HG02588 (cell line): ENCODE measurements around the gene MCTP1.
"Not testable (repeated sequence)": the region's sequence is repeated elsewhere in the genome, so short reads cannot be mapped to it uniquely, and the experiment has no call there.

Experiments used
- ATAC-seq: cut with Tn5 transposase; IDR thresholded peaks from one replicate; pipeline ENCODE4 v1.9.1; 2021; ENCODE audit warnings: mild to moderate bottlenecking, moderate library complexity; ENCODE audit not compliant: unreplicated experiment

The MCTP1 gene

GRCh38 chr5:95256446-95256845, 28.4 kb downstream of the MCTP1 start:
- ATAC-seq = no peak

GRCh38 chr5:95252801-95253200, 32.1 kb downstream of the MCTP1 start:
- no peak for ATAC-seq

GRCh38 chr5:95251185-95251584, 33.7 kb downstream of the MCTP1 start:
- no peak for ATAC-seq

- no peak for ATAC-seq
Observed at GRCh38 chr5:95244479-95244878, 40.4 kb downstream of the MCTP1 start.

- peak; percentile 96 for ATAC-seq
Observed at GRCh38 chr5:95241635-95242034, 43.3 kb downstream of the MCTP1 start.

GRCh38 chr5:95241161-95241560, 43.7 kb downstream of the MCTP1 start:
- ATAC-seq = no peak

GRCh38 chr5:95238560-95239325, 46.2 kb downstream of the MCTP1 start:
- no peak for ATAC-seq

GRCh38 chr5:95237324-95237723, 47.6 kb downstream of the MCTP1 start:
- ATAC-seq = no peak

GRCh38 chr5:95235439-95235982, 49.4 kb downstream of the MCTP1 start:
- no peak for ATAC-seq

GRCh38 chr5:95229646-95230045, 55.2 kb downstream of the MCTP1 start:
- ATAC-seq = no peak

- no peak for ATAC-seq
Observed at GRCh38 chr5:95224701-95225459, 60.0 kb downstream of the MCTP1 start.

GRCh38 chr5:95223566-95224258, 61.2 kb downstream of the MCTP1 start:
- ATAC-seq = no peak

- ATAC-seq = no peak
Observed at GRCh38 chr5:95222836-95223235, 62.1 kb downstream of the MCTP1 start.

GRCh38 chr5:95221234-95221633, 63.7 kb downstream of the MCTP1 start:
- no peak for ATAC-seq

- no peak for ATAC-seq
Observed at GRCh38 chr5:95220381-95220780, 64.5 kb downstream of the MCTP1 start.

- no peak for ATAC-seq
Observed at GRCh38 chr5:95219411-95219810, 65.5 kb downstream of the MCTP1 start.

- no peak for ATAC-seq
Observed at GRCh38 chr5:95217881-95218280, 67.0 kb downstream of the MCTP1 start.

GRCh38 chr5:95217351-95217750, 67.5 kb downstream of the MCTP1 start:
- ATAC-seq = no peak

- ATAC-seq = no peak
Observed at GRCh38 chr5:95216136-95216955, 68.5 kb downstream of the MCTP1 start.

GRCh38 chr5:95207811-95208210, 77.1 kb downstream of the MCTP1 start:
- not testable (repeated sequence) for ATAC-seq

GRCh38 chr5:95194856-95195255, 90.0 kb downstream of the MCTP1 start:
- no peak for ATAC-seq
